ENCODE measurements around the gene C3orf85. TPM values are rescaled to one million over a fixed set of nuclear protein-coding genes. Genes with fewer than 3 reads are reported as not detected.
A peak's percentile ranks its signal among the peaks of the same experiment; 100 is the strongest.

The C3orf85 gene
- total and polyA plus RNA-seq, 8 donors = 0.55 TPM; not detected in 7

GRCh38 chr3:109095166-109095565, 41.4 kb upstream of the C3orf85 start:
- intact Hi-C loops (cut with DNase I; ENCODE audit: low total_unique reads) = no loop called here
- DNase-seq = no peak

GRCh38 chr3:109098079-109098644, 38.4 kb upstream of the C3orf85 start:
- 39 to 59% (median 53%) methylated on average over 5 of the region's 5 CpGs for WGBS, 5 donors
- Histone ChIP-seq H3K27ac (no peak overlapping the region), H3K4me1 (no peaks in the 10 kb centered on the region), H3K4me3 (no peak overlapping the region), H3K36me3 (no peaks in the 10 kb centered on the region), H3K27me3 (no peaks in the 10 kb centered on the region), H3K9me3 (no peaks in the 10 kb centered on the region)
- DNase-seq = peak in 1 of 2 donors; percentile 46
- intact Hi-C loops (cut with DNase I; ENCODE audit: low total_unique reads) = no loop called here
- TF ChIP-seq, protein P1, sequence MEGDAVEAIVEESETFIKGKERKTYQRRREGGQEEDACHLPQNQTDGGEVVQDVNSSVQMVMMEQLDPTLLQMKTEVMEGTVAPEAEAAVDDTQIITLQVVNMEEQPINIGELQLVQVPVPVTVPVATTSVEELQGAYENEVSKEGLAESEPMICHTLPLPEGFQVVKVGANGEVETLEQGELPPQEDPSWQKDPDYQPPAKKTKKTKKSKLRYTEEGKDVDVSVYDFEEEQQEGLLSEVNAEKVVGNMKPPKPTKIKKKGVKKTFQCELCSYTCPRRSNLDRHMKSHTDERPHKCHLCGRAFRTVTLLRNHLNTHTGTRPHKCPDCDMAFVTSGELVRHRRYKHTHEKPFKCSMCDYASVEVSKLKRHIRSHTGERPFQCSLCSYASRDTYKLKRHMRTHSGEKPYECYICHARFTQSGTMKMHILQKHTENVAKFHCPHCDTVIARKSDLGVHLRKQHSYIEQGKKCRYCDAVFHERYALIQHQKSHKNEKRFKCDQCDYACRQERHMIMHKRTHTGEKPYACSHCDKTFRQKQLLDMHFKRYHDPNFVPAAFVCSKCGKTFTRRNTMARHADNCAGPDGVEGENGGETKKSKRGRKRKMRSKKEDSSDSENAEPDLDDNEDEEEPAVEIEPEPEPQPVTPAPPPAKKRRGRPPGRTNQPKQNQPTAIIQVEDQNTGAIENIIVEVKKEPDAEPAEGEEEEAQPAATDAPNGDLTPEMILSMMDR (IDR thresholded peaks at IDR 0.05) = peak in 5 of 7 experiments; percentile 8 to 22 (median 12)
- no peak for TF ChIP-seq EP300 (IDR thresholded peaks at IDR 0.05)

More at GRCh38 chr3:109095166-109095565, 41.4 kb upstream of the C3orf85 start:
- Histone ChIP-seq H3K4me3 (no peak overlapping the region), H3K36me3 (no peaks in the 10 kb centered on the region), H3K9me3 (no peaks in the 10 kb centered on the region), H3K27ac (no peak overlapping the region), H3K4me1 (no peaks in the 10 kb centered on the region), H3K27me3 (no peaks in the 10 kb centered on the region)
- 83 to 97% (median 90%) methylated on average over 1 of the region's 1 CpG for WGBS, 5 donors
- TF ChIP-seq, protein P1 (IDR thresholded peaks at IDR 0.05) = no peak
- no peak for TF ChIP-seq POLR2A (IDR thresholded peaks at IDR 0.05)
- TF ChIP-seq EP300 (IDR thresholded peaks at IDR 0.05) = no peak
- no peak for TF ChIP-seq POLR2AphosphoS5 (IDR thresholded peaks at IDR 0.05)

GRCh38 chr3:109109574-109109973, 26.9 kb upstream of the C3orf85 start:
- no peaks in the 10 kb centered on the region for H3K27me3 ChIP-seq
- 86 to 96% (median 92%) methylated on average over 4 of the region's 4 CpGs for WGBS, 5 donors
- DNase-seq = no peak

GRCh38 chr3:109112946-109113760, 23.4 kb upstream of the C3orf85 start:
- 51 to 64% (median 54%) methylated on average over 4 of the region's 4 CpGs for WGBS, 5 donors
- no peaks in the 10 kb centered on the region for H3K27me3 ChIP-seq
- H3K4me1 ChIP-seq = no peaks in the 10 kb centered on the region
- intact Hi-C loops (cut with DNase I; ENCODE audit: low total_unique reads) = no loop called here
- H3K36me3 ChIP-seq = no peaks in the 10 kb centered on the region
- no peak overlapping the region for H3K27ac ChIP-seq
- TF ChIP-seq EP300 (IDR thresholded peaks at IDR 0.05) (no peak), POLR2AphosphoS5 (IDR thresholded peaks at IDR 0.05) (no peak), POLR2A (IDR thresholded peaks at IDR 0.05) (no peak)
- TF ChIP-seq, protein P1 (IDR thresholded peaks at IDR 0.05) = no peak
- DNase-seq = peak in 1 of 2 donors; percentile 10
- H3K9me3 ChIP-seq = no peaks in the 10 kb centered on the region
- no peak overlapping the region for H3K4me3 ChIP-seq

More at GRCh38 chr3:109109574-109109973, 26.9 kb upstream of the C3orf85 start:
- intact Hi-C loops (cut with DNase I; ENCODE audit: low total_unique reads) = no loop called here
- Histone ChIP-seq H3K36me3 (no peaks in the 10 kb centered on the region), H3K4me1 (no peaks in the 10 kb centered on the region), H3K4me3 (no peak overlapping the region), H3K9me3 (no peaks in the 10 kb centered on the region), H3K27ac (no peak overlapping the region)
- no peak for TF ChIP-seq EP300 (IDR thresholded peaks at IDR 0.05)
- no peak for TF ChIP-seq POLR2AphosphoS5 (IDR thresholded peaks at IDR 0.05)
- TF ChIP-seq POLR2A (IDR thresholded peaks at IDR 0.05) = no peak
- TF ChIP-seq, protein P1 (IDR thresholded peaks at IDR 0.05) = no peak
